Fibroblast of lung (primary cell): ENCODE results near the gene RNF5.

Experiments
- EZH2 ChIP-seq: IDR thresholded peaks from 2 replicates; pipeline ENCODE4 v1.5.1; 2012; ENCODE audit warnings: low read length, control low read depth, mild to moderate bottlenecking; ENCODE audit errors: missing control alignments
- TF ChIP-seq, protein P1 (sequence below), 2 donors: IDR thresholded peaks in 1 of 2; conservative IDR thresholded peaks in 1 of 2; 1 replicate in 1 of 2; 2 replicates in 1 of 2; pipeline ENCODE4 v1.5.1; 2011 to 2012; ENCODE audit warnings: low read length in 2 of 2, control low read depth in 1 of 2, inconsistent platforms in 1 of 2, low read depth in 1 of 2, mild to moderate bottlenecking in 1 of 2

DNA sequence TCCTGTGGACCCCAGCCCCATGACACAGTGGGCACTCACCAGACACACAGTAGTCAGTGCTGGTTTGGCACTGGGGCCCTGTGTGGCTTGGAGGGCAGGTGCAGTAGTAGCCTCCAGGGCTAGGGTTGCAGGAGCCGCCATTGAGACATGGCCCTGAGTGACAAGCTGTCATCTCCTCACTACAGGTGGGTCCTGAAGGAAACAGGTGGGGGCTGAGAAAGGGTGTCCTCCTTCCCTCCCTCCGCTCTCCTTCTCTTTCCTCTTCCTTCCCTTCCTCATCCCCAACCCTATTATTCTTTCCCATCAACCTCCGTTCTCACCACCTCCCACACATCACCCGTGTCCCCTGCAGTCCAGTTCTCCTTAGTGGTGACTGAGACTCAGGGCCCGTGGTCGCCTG, 35.4 kb downstream of the RNF5 start:
- TF ChIP-seq, protein P1, sequence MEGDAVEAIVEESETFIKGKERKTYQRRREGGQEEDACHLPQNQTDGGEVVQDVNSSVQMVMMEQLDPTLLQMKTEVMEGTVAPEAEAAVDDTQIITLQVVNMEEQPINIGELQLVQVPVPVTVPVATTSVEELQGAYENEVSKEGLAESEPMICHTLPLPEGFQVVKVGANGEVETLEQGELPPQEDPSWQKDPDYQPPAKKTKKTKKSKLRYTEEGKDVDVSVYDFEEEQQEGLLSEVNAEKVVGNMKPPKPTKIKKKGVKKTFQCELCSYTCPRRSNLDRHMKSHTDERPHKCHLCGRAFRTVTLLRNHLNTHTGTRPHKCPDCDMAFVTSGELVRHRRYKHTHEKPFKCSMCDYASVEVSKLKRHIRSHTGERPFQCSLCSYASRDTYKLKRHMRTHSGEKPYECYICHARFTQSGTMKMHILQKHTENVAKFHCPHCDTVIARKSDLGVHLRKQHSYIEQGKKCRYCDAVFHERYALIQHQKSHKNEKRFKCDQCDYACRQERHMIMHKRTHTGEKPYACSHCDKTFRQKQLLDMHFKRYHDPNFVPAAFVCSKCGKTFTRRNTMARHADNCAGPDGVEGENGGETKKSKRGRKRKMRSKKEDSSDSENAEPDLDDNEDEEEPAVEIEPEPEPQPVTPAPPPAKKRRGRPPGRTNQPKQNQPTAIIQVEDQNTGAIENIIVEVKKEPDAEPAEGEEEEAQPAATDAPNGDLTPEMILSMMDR (conservative IDR thresholded peaks at IDR 0.05 in 1 of 2, IDR thresholded peaks at IDR 0.05 in 1 of 2; ENCODE audit: low read depth in 1 of 2, low read length in 2 of 2) = no peak
- no peak for TF ChIP-seq EZH2
